IMR-90 (cell line): Measurements from ENCODE around the gene COL23A1. TPM values are rescaled to one million over a fixed set of nuclear protein-coding genes. Genes with fewer than 3 reads are reported as not detected.

ENCODE experiments used
- ATAC-seq: fragments of 200-7000 bp; cut with Tn5 transposase; 2 replicates; pipeline ENCODE4 v1.9.1; 2020; ENCODE audit warnings: low read depth, mild to moderate bottlenecking, moderate library complexity
- BruUV-seq: library from RNA; stranded (reverse); fragments of 400-500 nt; replicated peaks from 2 replicates; lab custom pipeline; 2021; lab: Mats Ljungman, UMichigan
- CTCF ChIA-PET: fragments of 300-600 bp; formaldehyde crosslinking; extraction: SDS; loops from one replicate; lab custom pipeline; 2021; ENCODE audit warnings: antibody characterized with exemption; lab: Yijun Ruan, JAX
- POLR2A ChIA-PET: fragments of 300-600 bp; sonication (Branson Sonifier 250); formaldehyde crosslinking; loops from one replicate; lab custom pipeline; 2022; ENCODE audit warnings: antibody characterized with exemption; ENCODE audit not compliant: unreplicated experiment; lab: Charles Lee
- DNase-seq: peaks from one replicate; pipeline ENCODE4 v3.0.0; 2013
- H2AFZ ChIP-seq: replicated peaks from 2 replicates; pipeline ENCODE3; 2013; ENCODE audit warnings: low read length, mild to moderate bottlenecking; ENCODE audit not compliant: poor library complexity
- H2AK5ac ChIP-seq: 2 replicates; pipeline ENCODE4 v1.6.1; 2013; ENCODE audit warnings: low read depth, low read length, inconsistent platforms
- H2AK9ac ChIP-seq: replicated peaks from 2 replicates; pipeline ENCODE3; 2013; ENCODE audit warnings: mild to moderate bottlenecking, low read depth, low read length, moderate library complexity; ENCODE audit not compliant: poor library complexity
- H2BK120ac ChIP-seq: 2 replicates; pipeline ENCODE4 v1.6.1; 2013; ENCODE audit warnings: low read depth, low read length, inconsistent platforms
- H2BK15ac ChIP-seq: 3 replicates; pipeline ENCODE4 v1.6.1; 2013; ENCODE audit warnings: low read depth, low read length, inconsistent platforms
- H2BK20ac ChIP-seq: 2 replicates; pipeline ENCODE4 v1.6.1; 2013; ENCODE audit warnings: low read depth, mild to moderate bottlenecking, inconsistent platforms, low read length, moderate library complexity
- H2BK5ac ChIP-seq: 2 replicates; pipeline ENCODE4 v1.6.1; 2013; ENCODE audit warnings: mild to moderate bottlenecking, low read depth, low read length, inconsistent platforms; ENCODE audit not compliant: poor library complexity, severe bottlenecking
- H3K14ac ChIP-seq: replicated peaks from 2 replicates; pipeline ENCODE4 v1.6.1; 2013; ENCODE audit warnings: low read depth, low read length, inconsistent platforms
- H3K18ac ChIP-seq: 2 replicates; pipeline ENCODE4 v1.6.1; 2013; ENCODE audit warnings: low read depth, low read length, control low read depth
- H3K23ac ChIP-seq: 2 replicates; pipeline ENCODE4 v1.6.1; 2013; ENCODE audit warnings: low read depth, low read length, inconsistent platforms
- H3K27ac ChIP-seq: 2 replicates; pipeline ENCODE4 v1.5.1; 2013; ENCODE audit warnings: mild to moderate bottlenecking, control low read depth, low read length; ENCODE audit not compliant: insufficient read depth
- H3K27me3 ChIP-seq: 2 replicates; pipeline ENCODE4 v1.6.1; 2013; ENCODE audit warnings: low read length; ENCODE audit not compliant: control insufficient read depth, insufficient read depth
- H3K36me3 ChIP-seq: 2 replicates; pipeline ENCODE4 v1.6.1; 2013; ENCODE audit warnings: low read length, mixed read lengths; ENCODE audit not compliant: control insufficient read depth, insufficient read depth
- H3K4ac ChIP-seq: 2 replicates; pipeline ENCODE4 v1.6.1; 2013; ENCODE audit warnings: low read depth, low read length, inconsistent platforms
- H3K4me1 ChIP-seq: 2 replicates; pipeline ENCODE4 v1.6.1; 2013; ENCODE audit warnings: low read length, mixed read lengths; ENCODE audit not compliant: control insufficient read depth, insufficient read depth
- H3K4me2 ChIP-seq: 2 replicates; pipeline ENCODE4 v1.6.1; 2013; ENCODE audit warnings: low read depth, mild to moderate bottlenecking, control low read depth, low read length, moderate library complexity
- H3K4me3 ChIP-seq: 2 replicates; pipeline ENCODE4 v1.5.1; 2013; ENCODE audit warnings: low read depth, mild to moderate bottlenecking, control low read depth, low read length, moderate library complexity; ENCODE audit not compliant: insufficient read depth
- H3K56ac ChIP-seq: 2 replicates; pipeline ENCODE4 v1.6.1; 2013; ENCODE audit warnings: low read length, inconsistent platforms; ENCODE audit not compliant: insufficient read depth; ENCODE audit errors: extremely low read depth
- H3K79me1 ChIP-seq, 2 experiments: 2 replicates each; pipeline ENCODE4 v1.6.1; 2013; ENCODE audit warnings: low read length in 2 of 2, inconsistent platforms in 1 of 2, low read depth in 1 of 2
- H3K9ac ChIP-seq: 2 replicates; pipeline ENCODE4 v1.6.1; 2013; ENCODE audit warnings: low read depth, low read length, control low read depth
- H3K9me1 ChIP-seq: 2 replicates; pipeline ENCODE4 v1.6.1; 2013; ENCODE audit warnings: low read length, inconsistent platforms; ENCODE audit not compliant: insufficient read depth
- H3K9me3 ChIP-seq: 2 replicates; pipeline ENCODE4 v1.6.1; 2013; ENCODE audit warnings: low read length; ENCODE audit not compliant: control insufficient read depth, insufficient read depth
- H4K20me1 ChIP-seq: 2 replicates; pipeline ENCODE4 v1.6.1; 2013; ENCODE audit warnings: low read length, inconsistent platforms; ENCODE audit not compliant: insufficient read depth
- H4K5ac ChIP-seq: 2 replicates; pipeline ENCODE4 v1.6.1; 2013; ENCODE audit warnings: mild to moderate bottlenecking, low read depth, low read length, control low read depth
- H4K8ac ChIP-seq, 2 experiments: 2 replicates each; pipeline ENCODE4 v1.6.1; 2013; ENCODE audit warnings: low read depth in 2 of 2, low read length in 2 of 2, control low read depth in 1 of 2, inconsistent platforms in 1 of 2
- H4K91ac ChIP-seq: 2 replicates; pipeline ENCODE4 v1.6.1; 2013; ENCODE audit warnings: low read depth, low read length, inconsistent platforms; ENCODE audit not compliant: insufficient read depth
- ELK1 ChIP-seq: fragments of 150-350 bp; IDR thresholded peaks from 2 replicates; pipeline ENCODE4 v1.6.1; 2016; ENCODE audit warnings: low read depth, mild to moderate bottlenecking, low read length, moderate library complexity, borderline replicate concordance
- FOS ChIP-seq: fragments of 150-350 bp; IDR thresholded peaks from 2 replicates; pipeline ENCODE4 v1.6.1; 2016; ENCODE audit warnings: low read depth, low read length
- MAZ ChIP-seq: IDR thresholded peaks from 2 replicates; pipeline ENCODE4 v1.6.1; 2012; ENCODE audit warnings: low read depth, mild to moderate bottlenecking, low read length, improper control_type of control experiment, moderate library complexity, borderline replicate concordance
- RAD21 ChIP-seq: IDR thresholded peaks from 2 replicates; pipeline ENCODE4 v1.6.1; 2012; ENCODE audit warnings: low read length, improper control_type of control experiment
- WGBS, 2 experiments: methylation state at CpG; one replicate each; pipeline versions ENCODE4 v1.1.5 to v1.1.7; 2013; ENCODE audit warnings: missing lambda C conversion rate in 2 of 2; ENCODE audit not compliant: insufficient read length in 1 of 2; ENCODE audit errors: extremely low coverage in 2 of 2; 5-methylcytosine and 5-hydroxymethylcytosine counted together
- dilution Hi-C: fragments of 300-500 bp; cut with HindIII; formaldehyde crosslinking; loops from one replicate; pipeline ENCODE4 v1.14.3; 2018; ENCODE audit warnings: low sequenced_read_pairs; ENCODE audit not compliant: unreplicated experiment
- in situ Hi-C: fragments of 300-500 bp; cut with MboI; formaldehyde crosslinking; loops from 3 replicates; pipeline ENCODE4 v1.14.3; 2019; ENCODE audit warnings: low sequenced_read_pairs, inconsistent platforms, mixed read lengths
- intact Hi-C: fragments of 100-400 bp; cut with micrococcal nuclease; formaldehyde crosslinking; loops from 2 replicates; pipeline ENCODE4 v1.10.0; 2022
- polyA plus RNA-seq, 3 experiments: library from polyadenylated mRNA; depleted of rRNA; stranded (reverse); fragments of >200 nt; gene quantifications; 2 replicates each; pipeline ENCODE4 v1.2.3, GENCODE V29; 2012; ENCODE audit warnings: low replicate concordance in 1 of 3
- total RNA-seq: library from RNA; depleted of rRNA; stranded (reverse); fragments of >200 nt; gene quantifications from 2 replicates; pipeline ENCODE4 v1.2.3, GENCODE V29; 2012
- TF ChIP-seq, protein P1 (sequence below): conservative IDR thresholded peaks from 2 replicates; pipeline ENCODE4 v1.5.1; 2012; ENCODE audit warnings: mild to moderate bottlenecking, low read depth, low read length, improper control_type of control experiment

Gene COL23A1
- total and polyA plus RNA-seq, 2 of the 4 experiments (the other 2 are of a cell fraction) = not detected

DNA sequence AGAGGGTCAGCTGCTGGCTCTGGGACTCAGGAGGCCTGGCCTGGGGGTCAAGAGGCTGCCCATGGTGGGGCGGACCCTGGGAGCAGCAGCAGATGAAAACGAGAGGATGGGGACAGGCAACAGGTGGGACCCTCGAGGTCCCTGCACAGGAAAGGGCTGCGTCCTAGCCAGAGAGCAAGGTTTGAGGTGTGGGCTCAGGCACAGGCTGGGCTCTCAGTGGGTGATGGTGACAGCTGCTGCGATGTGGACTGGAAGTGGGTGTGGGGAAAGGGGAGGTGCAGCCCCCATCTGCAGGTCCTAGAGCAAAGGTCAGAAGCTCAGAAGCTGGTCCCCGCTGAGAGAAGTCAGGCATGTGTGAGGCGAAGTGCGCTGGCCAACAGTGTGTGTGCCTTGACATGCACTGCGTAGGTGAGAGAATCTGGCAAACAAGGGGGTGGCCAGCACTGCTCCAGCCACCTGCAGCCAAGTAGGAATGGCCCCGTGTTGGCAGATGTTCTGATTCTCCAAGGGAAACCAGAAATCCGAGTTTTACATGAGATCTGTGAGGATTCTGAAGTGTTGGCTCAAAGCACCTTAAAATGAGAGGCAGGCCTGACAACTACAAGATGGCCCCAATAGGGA lies 85.7 kb downstream of the COL23A1 start:
- no peaks in the 10 kb centered on the region for H3K9me1 ChIP-seq
- H2AFZ ChIP-seq = no peak overlapping the region
- no peak overlapping the region for H4K91ac ChIP-seq
- no peak overlapping the region for H3K18ac ChIP-seq
- ChIA-PET POLR2A (no interaction called here), CTCF (no interaction called here)
- H3K9me3 ChIP-seq = peaks cover 28% of the 10 kb centered on the region
- no peaks in the 10 kb centered on the region for H3K36me3 ChIP-seq
- H2AK5ac ChIP-seq = no peak overlapping the region
- H3K27ac ChIP-seq = no peak overlapping the region
- H3K14ac ChIP-seq = no peak overlapping the region
- H3K79me1 ChIP-seq = no peaks in the 10 kb centered on the region
- H3K23ac ChIP-seq = no peak overlapping the region
- H2BK15ac ChIP-seq = no peak overlapping the region
- DNase-seq = no peak
- H2BK5ac ChIP-seq = no peak overlapping the region
- no peak overlapping the region for H4K8ac ChIP-seq
- no peak overlapping the region for H3K9ac ChIP-seq
- H3K56ac ChIP-seq = no peak overlapping the region
- H4K20me1 ChIP-seq = no peaks in the 10 kb centered on the region
- no peak overlapping the region for H3K4ac ChIP-seq
- dilution Hi-C loops = no loop called here
- in situ Hi-C loops = no loop called here
- H3K4me1 ChIP-seq = no peaks in the 10 kb centered on the region
- no peaks in the 10 kb centered on the region for H3K27me3 ChIP-seq
- ATAC-seq = no peak
- no peak overlapping the region for H4K5ac ChIP-seq
- WGBS, 2 experiments = 53% methylated on average over 6 of the region's 11 CpGs; no CpG with 5 or more reads in 1 of the 2 experiments
- no peak overlapping the region for H2BK120ac ChIP-seq
- TF ChIP-seq, protein P1, sequence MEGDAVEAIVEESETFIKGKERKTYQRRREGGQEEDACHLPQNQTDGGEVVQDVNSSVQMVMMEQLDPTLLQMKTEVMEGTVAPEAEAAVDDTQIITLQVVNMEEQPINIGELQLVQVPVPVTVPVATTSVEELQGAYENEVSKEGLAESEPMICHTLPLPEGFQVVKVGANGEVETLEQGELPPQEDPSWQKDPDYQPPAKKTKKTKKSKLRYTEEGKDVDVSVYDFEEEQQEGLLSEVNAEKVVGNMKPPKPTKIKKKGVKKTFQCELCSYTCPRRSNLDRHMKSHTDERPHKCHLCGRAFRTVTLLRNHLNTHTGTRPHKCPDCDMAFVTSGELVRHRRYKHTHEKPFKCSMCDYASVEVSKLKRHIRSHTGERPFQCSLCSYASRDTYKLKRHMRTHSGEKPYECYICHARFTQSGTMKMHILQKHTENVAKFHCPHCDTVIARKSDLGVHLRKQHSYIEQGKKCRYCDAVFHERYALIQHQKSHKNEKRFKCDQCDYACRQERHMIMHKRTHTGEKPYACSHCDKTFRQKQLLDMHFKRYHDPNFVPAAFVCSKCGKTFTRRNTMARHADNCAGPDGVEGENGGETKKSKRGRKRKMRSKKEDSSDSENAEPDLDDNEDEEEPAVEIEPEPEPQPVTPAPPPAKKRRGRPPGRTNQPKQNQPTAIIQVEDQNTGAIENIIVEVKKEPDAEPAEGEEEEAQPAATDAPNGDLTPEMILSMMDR = no peak
- TF ChIP-seq MAZ (no peak), FOS (no peak), ELK1 (no peak), RAD21 (no peak)
- intact Hi-C loops = no loop called here
- no peak overlapping the region for H2AK9ac ChIP-seq
- H3K4me2 ChIP-seq = no peak overlapping the region
- H3K4me3 ChIP-seq = no peak overlapping the region
- BruUV-seq = no TSS peak
- no peak overlapping the region for H2BK20ac ChIP-seq
